AG09319 (cell line): ENCODE data around the gene KAT2A.

Experiments used
- DNase-seq: peaks from one replicate; pipeline ENCODE4 v3.0.0-alpha.2; 2010; ENCODE audit warnings: low read depth; ENCODE audit errors: extremely low read depth
- TF ChIP-seq, protein P1 (sequence below): IDR thresholded peaks from 2 replicates; pipeline ENCODE4 v1.5.1; 2011; ENCODE audit warnings: low read depth, mild to moderate bottlenecking, inconsistent platforms, low read length, moderate library complexity

KAT2A gene

DNA sequence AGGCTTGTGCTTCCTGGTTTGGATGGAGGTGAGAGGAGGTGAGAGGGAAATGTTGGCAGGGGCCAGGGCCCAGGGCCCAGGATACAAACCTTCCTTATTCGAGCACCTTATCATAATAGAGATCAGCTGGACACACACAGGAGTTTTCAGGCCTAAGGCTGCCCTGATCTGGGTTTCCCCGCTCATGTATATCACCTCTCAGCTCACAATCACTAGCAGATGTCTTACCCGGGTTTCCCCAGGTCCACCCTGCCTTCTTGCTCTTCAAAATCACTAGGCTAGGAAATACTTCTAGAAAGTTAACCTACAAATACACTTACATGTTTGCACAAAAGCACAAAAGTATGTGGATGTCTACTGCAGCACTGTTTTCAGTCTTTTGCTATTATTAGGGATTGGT, 5.7 kb upstream of the KAT2A start:
- TF ChIP-seq, protein P1, sequence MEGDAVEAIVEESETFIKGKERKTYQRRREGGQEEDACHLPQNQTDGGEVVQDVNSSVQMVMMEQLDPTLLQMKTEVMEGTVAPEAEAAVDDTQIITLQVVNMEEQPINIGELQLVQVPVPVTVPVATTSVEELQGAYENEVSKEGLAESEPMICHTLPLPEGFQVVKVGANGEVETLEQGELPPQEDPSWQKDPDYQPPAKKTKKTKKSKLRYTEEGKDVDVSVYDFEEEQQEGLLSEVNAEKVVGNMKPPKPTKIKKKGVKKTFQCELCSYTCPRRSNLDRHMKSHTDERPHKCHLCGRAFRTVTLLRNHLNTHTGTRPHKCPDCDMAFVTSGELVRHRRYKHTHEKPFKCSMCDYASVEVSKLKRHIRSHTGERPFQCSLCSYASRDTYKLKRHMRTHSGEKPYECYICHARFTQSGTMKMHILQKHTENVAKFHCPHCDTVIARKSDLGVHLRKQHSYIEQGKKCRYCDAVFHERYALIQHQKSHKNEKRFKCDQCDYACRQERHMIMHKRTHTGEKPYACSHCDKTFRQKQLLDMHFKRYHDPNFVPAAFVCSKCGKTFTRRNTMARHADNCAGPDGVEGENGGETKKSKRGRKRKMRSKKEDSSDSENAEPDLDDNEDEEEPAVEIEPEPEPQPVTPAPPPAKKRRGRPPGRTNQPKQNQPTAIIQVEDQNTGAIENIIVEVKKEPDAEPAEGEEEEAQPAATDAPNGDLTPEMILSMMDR, result no peak

DNA sequence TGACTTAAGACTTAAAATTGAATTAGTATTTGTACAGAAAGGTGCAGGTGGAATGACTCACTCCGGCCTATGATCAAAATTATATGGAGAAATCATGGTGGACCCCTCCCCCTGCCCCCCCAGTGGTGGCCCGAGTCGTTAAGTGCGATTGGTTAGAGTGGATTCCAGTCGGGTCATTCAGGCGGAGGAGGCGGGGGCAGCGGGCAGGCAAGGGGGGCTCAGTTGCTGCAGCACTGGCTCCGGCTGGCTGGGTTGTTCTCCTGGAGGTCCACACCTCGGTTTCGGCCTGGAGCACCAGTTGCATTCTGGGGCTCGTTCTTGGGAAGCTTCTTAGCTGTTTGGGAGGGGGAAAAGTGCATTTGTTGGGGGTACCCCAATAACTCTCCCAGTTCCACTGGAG, 4.4 kb upstream of the KAT2A start:
- TF ChIP-seq, protein P1, result no peak

More for the DNA sequence above, 5.7 kb upstream of the KAT2A start:
- DNase-seq, result no peak

DNA sequence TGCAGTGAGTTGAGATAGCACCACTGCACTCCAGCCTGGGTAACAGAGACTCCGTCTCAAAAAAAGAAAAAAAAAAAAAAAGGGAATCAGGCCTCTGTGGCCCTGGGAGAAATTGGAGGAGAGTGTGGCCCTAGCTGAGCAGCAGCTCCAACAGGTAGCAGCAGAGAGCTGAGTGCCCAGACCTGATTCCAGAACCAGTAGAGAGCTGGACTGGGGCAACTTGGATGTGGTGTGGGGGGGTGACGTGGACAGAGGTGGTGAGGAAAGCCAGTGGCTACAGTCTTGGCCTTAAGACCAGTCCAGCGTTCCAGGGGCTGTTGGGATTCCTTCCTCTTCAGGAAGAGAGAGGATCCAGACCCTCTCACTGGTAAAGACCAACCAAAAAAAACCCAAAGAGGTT, 3.1 kb upstream of the KAT2A start:
- DNase-seq, result no peak
- TF ChIP-seq, protein P1, result no peak

More for the DNA sequence above, 4.4 kb upstream of the KAT2A start:
- no peak for DNase-seq

DNA sequence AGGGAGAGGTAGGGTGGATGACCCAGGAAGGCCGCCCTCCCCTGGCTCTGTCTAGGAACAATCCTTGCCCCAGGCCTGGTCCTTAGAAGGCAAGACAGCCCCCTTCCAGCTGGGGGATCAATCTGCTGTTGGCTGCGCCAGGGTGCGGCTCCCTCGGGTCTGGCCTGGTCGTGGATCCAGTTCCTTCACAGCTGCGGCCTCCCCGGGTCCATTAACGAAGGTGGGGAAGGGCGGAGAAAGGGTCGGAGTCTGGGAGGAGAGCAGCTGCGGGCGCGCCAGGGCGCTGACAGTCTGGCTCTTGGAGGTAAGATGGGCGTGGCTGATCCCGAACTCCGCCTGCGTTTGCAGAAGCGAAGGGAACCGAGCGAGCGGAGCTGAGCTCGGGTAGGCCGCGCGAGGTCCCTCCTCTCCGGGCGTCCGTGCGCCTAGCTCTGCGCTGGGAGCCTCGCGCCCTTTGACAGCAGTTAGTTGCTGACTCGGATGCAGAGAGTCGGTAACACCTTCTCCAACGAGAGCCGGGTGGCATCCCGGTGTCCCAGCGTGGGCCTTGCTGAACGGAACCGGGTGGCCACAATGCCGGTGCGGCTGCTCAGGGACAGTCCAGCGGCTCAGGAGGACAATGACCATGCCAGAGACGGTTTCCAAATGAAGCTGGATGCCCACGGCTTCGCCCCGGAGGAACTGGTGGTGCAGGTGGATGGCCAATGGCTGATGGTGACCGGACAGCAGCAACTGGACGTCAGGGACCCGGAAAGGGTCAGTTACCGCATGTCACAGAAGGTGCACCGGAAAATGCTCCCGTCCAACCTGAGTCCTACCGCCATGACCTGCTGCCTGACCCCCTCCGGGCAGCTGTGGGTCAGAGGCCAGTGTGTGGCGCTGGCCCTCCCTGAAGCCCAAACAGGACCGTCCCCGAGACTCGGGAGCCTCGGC, 1.5 kb upstream of the KAT2A start, which contains the start of gene HSPB9:
TSS of gene HSPB9 (plus strand) at position 434 of the 933 bp plus-strand sequence. CDS start at position 481, 47 bp downstream.
- TF ChIP-seq, protein P1, result no peak
- DNase-seq, result no peak

DNA sequence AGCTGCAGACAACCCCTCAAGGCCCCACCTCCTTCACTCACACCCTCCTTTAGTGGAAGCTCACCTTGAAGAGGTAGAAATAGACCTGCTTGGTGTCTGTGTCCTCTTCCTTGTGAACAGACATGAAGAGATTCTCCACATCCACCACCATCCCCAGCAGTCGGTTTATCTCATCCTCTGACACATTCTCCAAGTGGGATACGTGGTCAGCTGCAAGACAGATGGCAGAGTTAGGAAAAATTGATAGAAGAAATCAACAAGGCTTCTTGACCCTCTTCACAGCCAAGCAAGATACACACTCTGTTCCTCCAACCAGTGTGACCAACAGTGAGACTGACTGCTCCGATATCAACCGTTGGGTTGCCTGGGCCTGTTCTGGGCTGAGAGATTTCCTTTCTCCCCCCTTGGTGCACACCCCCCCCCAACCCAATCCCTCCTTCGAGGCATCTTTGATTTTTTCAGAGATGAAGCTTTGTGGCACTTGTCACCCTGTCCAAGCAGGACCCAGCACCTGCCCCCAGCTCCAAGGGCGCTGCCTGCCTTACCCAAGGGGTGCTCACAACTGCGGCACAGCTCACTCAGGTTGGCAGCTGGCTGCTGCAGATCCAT, 902 bp downstream of the KAT2A start:
- DNase-seq, result no peak
- TF ChIP-seq, protein P1, result no peak

DNA sequence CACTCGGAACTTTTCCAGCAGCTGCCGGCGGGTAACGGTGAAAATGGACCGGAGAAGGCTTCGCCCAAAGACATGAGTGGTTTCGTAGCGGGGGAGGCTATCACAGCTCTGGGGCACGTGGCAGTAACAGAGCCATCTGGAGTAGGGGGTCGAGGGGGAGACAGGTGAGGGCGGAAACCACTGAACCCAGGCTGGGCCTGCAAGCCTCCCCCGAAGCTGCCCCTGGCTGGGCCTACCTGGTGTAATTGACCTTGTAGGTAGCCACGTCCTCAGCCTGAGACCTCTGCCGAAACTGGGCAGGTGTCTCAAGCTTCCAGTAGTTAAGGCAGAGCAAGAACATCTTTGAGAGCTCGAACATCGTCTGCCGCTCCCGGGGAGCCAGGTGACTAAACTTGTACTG, 1.9 kb downstream of the KAT2A start:
- DNase-seq, result no peak
- TF ChIP-seq, protein P1, result no peak

DNA sequence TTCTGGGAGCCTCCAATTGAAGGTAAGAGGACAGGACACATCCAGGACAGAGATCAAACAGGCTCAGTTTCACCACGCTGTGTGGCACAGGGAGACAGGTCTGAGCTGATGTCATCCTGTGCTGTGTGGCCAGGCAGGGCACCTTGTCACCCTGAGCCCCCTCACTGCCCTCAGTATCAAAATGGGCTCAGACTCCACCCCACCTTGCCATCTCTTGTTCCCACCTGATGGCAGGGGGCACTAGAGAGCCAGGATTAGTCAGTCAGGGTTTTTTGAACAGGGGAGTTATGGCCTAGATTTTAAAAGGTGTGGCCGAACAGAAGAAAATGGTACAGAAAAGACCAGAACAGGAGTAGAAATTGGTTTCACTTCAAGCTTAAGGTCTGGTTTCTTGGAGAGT, 2.6 kb downstream of the KAT2A start:
- TF ChIP-seq, protein P1, result peak; percentile 41
- DNase-seq, result no peak
